Measurements from ENCODE around the gene ARID2. TPM values are rescaled to one million over a fixed set of nuclear protein-coding genes. Genes with fewer than 3 reads are reported as not detected.

ARID2 gene
- total and polyA plus RNA-seq, 2 donors (not counting 1 experiment from before 2014, with no cell fraction given), result 5.0 to 49.2 TPM

GRCh38 chr12:45703942-45704341 is 25.6 kb upstream of the ARID2 start:
- peaks cover 0 to 6% of the 10 kb centered on the region in 2 donors for H3K4me1 ChIP-seq (ENCODE audit: control insufficient read depth in 2 of 2, insufficient read depth in 2 of 2, low read length in 2 of 2)
- no peak overlapping the region for H3K4me3 ChIP-seq (ENCODE audit: control extremely low read depth in 1 of 5, extremely low read depth in 1 of 5, insufficient read depth in 1 of 5, low read depth in 2 of 5, low read length in 4 of 5)
- H3K4me2 ChIP-seq (replicated peaks; ENCODE audit: low read depth, low read length, poor library complexity, severe bottlenecking), result no peak overlapping the region
- peaks cover 0 to 8% (median 5%) of the 10 kb centered on the region in 3 donors for H3K9me3 ChIP-seq (ENCODE audit: control extremely low read depth in 1 of 3, control insufficient read depth in 2 of 3, insufficient read depth in 1 of 3, low read length in 2 of 3)
- DNase-seq (no peak), ATAC-seq (ENCODE audit: low read depth) (no peak)
- H3K27me3 ChIP-seq (replicated peaks in 1 of 4; ENCODE audit: control extremely low read depth in 1 of 4, control insufficient read depth in 3 of 4, insufficient read depth in 4 of 4, low read length in 3 of 4), result no peaks in the 10 kb centered on the region
- Mint-ChIP-seq H3K4me1 (peaks cover 21% of the 10 kb centered on the region), H3K27ac (no peak overlapping the region), H3K27me3 (no peaks in the 10 kb centered on the region), H3K4me3 (no peak overlapping the region), H3K9me3 (ENCODE audit: insufficient read depth) (peaks cover 4% of the 10 kb centered on the region)
- CTCF ChIA-PET, result interaction anchor here (1.1 to 2.3 kb wide), 2 partner anchors 21 to 160 kb away, joined by 5 read pairs; no protein-coding TSS in a partner anchor
- TF ChIP-seq EZH2 (IDR thresholded peaks at IDR 0.05; ENCODE audit: borderline replicate concordance, insufficient read depth, low read depth, low read length, poor library complexity, severe bottlenecking) (no peak), CTCF (IDR thresholded peaks at IDR 0.05) (no peak)
- no peak overlapping the region for H3K9ac ChIP-seq (ENCODE audit: low read length)
- intact Hi-C loops (cut with micrococcal nuclease), result no loop called here
- POLR2A ChIA-PET, result no interaction called here
- no peaks in the 10 kb centered on the region for H4K20me1 ChIP-seq (ENCODE audit: control insufficient read depth, insufficient read depth, low read length, poor library complexity, severe bottlenecking)
- H3K27ac ChIP-seq (ENCODE audit: low read length in 2 of 2), result no peak overlapping the region
- H2AFZ ChIP-seq (ENCODE audit: insufficient read depth, low read depth, low read length, poor library complexity, severe bottlenecking), result no peak overlapping the region
- no peaks in the 10 kb centered on the region for H3K79me2 ChIP-seq (ENCODE audit: control insufficient read depth, insufficient read depth, low read length)
- no peaks in the 10 kb centered on the region for H3K36me3 ChIP-seq (replicated peaks in 1 of 2; ENCODE audit: control extremely low read depth in 1 of 2, control insufficient read depth in 1 of 2, extremely low read depth in 1 of 2, insufficient read depth in 2 of 2, low read length in 1 of 2)

GRCh38 chr12:45704968-45705367 is 24.5 kb upstream of the ARID2 start:
- no peak for DNase-seq
- intact Hi-C loops (cut with micrococcal nuclease), result no loop called here
- Histone ChIP-seq H3K9me3 (ENCODE audit: control extremely low read depth in 1 of 3, control insufficient read depth in 2 of 3, insufficient read depth in 1 of 3, low read length in 2 of 3) (peaks cover 0 to 8% (median 5%) of the 10 kb centered on the region in 3 donors), H3K27ac (ENCODE audit: low read length in 2 of 2) (no peak overlapping the region), H3K36me3 (replicated peaks in 1 of 2; ENCODE audit: control extremely low read depth in 1 of 2, control insufficient read depth in 1 of 2, extremely low read depth in 1 of 2, insufficient read depth in 2 of 2, low read length in 1 of 2) (no peaks in the 10 kb centered on the region), H2AFZ (ENCODE audit: insufficient read depth, low read depth, low read length, poor library complexity, severe bottlenecking) (no peak overlapping the region), H3K4me3 (ENCODE audit: control extremely low read depth in 1 of 5, extremely low read depth in 1 of 5, insufficient read depth in 1 of 5, low read depth in 2 of 5, low read length in 4 of 5) (no peak overlapping the region), H3K27me3 (replicated peaks in 1 of 4; ENCODE audit: control extremely low read depth in 1 of 4, control insufficient read depth in 3 of 4, insufficient read depth in 4 of 4, low read length in 3 of 4) (no peaks in the 10 kb centered on the region), H3K4me1 (ENCODE audit: control insufficient read depth in 2 of 2, insufficient read depth in 2 of 2, low read length in 2 of 2) (peaks cover 0 to 6% of the 10 kb centered on the region in 2 donors), H4K20me1 (ENCODE audit: control insufficient read depth, insufficient read depth, low read length, poor library complexity, severe bottlenecking) (no peaks in the 10 kb centered on the region), H3K79me2 (ENCODE audit: control insufficient read depth, insufficient read depth, low read length) (no peaks in the 10 kb centered on the region), H3K4me2 (replicated peaks; ENCODE audit: low read depth, low read length, poor library complexity, severe bottlenecking) (no peak overlapping the region), H3K9ac (ENCODE audit: low read length) (no peak overlapping the region)
- H3K27me3 Mint-ChIP-seq, result no peaks in the 10 kb centered on the region
- peaks cover 21% of the 10 kb centered on the region for H3K4me1 Mint-ChIP-seq
- H3K9me3 Mint-ChIP-seq (ENCODE audit: insufficient read depth), result peaks cover 4% of the 10 kb centered on the region
- ChIA-PET POLR2A (no interaction called here), CTCF (interaction anchor here (1.1 kb wide), 1 partner anchor 161 kb away, joined by 5 read pairs; no protein-coding TSS in a partner anchor)
- H3K4me3 Mint-ChIP-seq, result no peak overlapping the region
- no peak for TF ChIP-seq EZH2 (IDR thresholded peaks at IDR 0.05; ENCODE audit: borderline replicate concordance, insufficient read depth, low read depth, low read length, poor library complexity, severe bottlenecking)
- TF ChIP-seq CTCF (IDR thresholded peaks at IDR 0.05), result no peak
- H3K27ac Mint-ChIP-seq, result no peak overlapping the region
- ATAC-seq (ENCODE audit: low read depth), result no peak
- WGBS (ENCODE audit: insufficient coverage), result 100% methylated on average over 2 of the region's 2 CpGs

All from B cell (primary cell).